ENCODE results near the gene HEATR5A. TPM values are rescaled to one million over a fixed set of nuclear protein-coding genes. Genes with fewer than 3 reads are reported as not detected.

Gene HEATR5A
- total and polyA plus RNA-seq, 9 of the 15 experiments (the other 6 are each of a cell fraction or from before 2014, with no cell fraction given), result 8.0 to 50.9 (median 23.0) TPM

DNA sequence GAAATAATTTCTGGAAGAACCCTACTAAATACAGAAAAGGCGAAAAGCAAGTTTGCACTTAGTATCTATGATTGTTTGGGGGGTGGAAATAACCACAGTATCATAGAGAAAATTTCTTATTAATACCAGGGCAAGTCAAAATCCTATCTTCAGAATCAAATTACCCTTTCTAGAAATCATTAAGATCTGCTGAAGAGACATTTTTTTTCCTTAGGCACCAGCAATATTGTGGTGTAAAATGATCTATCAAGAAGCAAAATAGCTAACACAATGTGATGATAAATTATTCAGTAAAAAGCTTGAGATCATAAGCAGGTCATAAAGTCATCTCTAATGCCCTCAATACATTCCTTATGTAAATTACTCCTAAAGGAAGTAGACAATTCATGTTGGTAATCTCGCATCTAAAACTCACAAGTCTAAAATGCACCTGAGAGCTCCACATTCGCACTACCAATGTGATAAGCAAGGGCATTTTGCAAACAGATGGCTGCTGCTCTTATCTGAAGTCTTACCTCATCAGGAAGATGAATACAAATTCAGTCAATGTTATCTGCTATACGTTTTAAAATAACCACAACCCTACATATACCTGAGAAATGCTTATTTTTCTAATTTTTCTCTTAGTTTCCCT lies 14.6 kb downstream of the HEATR5A start (continued):
- no peak for TF ChIP-seq ETV6 (IDR thresholded peaks at IDR 0.05; ENCODE audit: borderline replicate concordance in 1 of 2, low read depth in 2 of 2, low read length in 1 of 2)
- no peak for TF ChIP-seq ETV6 (CRISPR knock-in tag; IDR thresholded peaks at IDR 0.05; ENCODE audit: borderline replicate concordance)
- TF ChIP-seq C11orf30 (IDR thresholded peaks at IDR 0.05; ENCODE audit: low read depth), result 0 out of 2 replicates have a peak, but pooled peaks have one; percentile 33
- TF ChIP-seq ZNF785 (CRISPR knock-in tag; IDR thresholded peaks at IDR 0.05), result no peak
- peak; percentile 47 for TF ChIP-seq ZNF316 (IDR thresholded peaks at IDR 0.05)
- TF ChIP-seq PHB (CRISPR knock-in tag; IDR thresholded peaks at IDR 0.05), result no peak
- 0 out of 2 replicates have a peak, but pooled peaks have one; percentile 8 for TF ChIP-seq MAFG (tag; conservative IDR thresholded peaks at IDR 0.05)
- no peak for TF ChIP-seq POLR2G (IDR thresholded peaks at IDR 0.05; ENCODE audit: low read depth, low read length)
- no peak for TF ChIP-seq LCOR (CRISPR knock-in tag; IDR thresholded peaks at IDR 0.05)
- TF ChIP-seq ZNF41 (CRISPR knock-in tag; conservative IDR thresholded peaks at IDR 0.05), result no peak
- TF ChIP-seq HMG20A (CRISPR knock-in tag; conservative IDR thresholded peaks at IDR 0.05), result no peak
- TF ChIP-seq TEAD4 (IDR thresholded peaks at IDR 0.05; ENCODE audit: low read length), result peak; percentile 49; the same call in 1 of the 2 replicates
- no peak for TF ChIP-seq TEAD4 (CRISPR knock-in tag; IDR thresholded peaks at IDR 0.05; ENCODE audit: borderline replicate concordance)
- no peak for TF ChIP-seq BRF1 (IDR thresholded peaks at IDR 0.05; ENCODE audit: borderline replicate concordance, extremely low read depth, insufficient read length)
- no peak for TF ChIP-seq KLF10 (CRISPR knock-in tag; IDR thresholded peaks at IDR 0.05)
- no peak for TF ChIP-seq ETV5 (CRISPR knock-in tag; IDR thresholded peaks at IDR 0.05; ENCODE audit: low read depth)
